ENCODE data around the gene CAP2.
"Not testable (repeated sequence)": the region's sequence is repeated elsewhere in the genome, so short reads cannot be mapped to it uniquely, and the experiment has no call there.

Gene CAP2

DNA sequence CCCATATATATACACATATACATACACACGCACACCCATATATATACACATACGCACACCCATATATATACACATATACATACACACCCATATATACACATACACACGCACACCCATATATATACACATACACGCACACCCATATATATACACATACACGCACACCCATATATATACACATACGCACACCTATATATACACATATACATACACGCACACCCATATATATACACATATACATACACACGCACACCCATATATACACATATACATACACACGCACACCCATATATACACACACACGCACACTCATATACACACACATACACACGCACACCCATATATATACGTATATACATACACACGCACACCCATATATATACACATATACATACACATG is 193.2 kb downstream of the CAP2 start:
- DNase-seq: not testable (repeated sequence)

DNA sequence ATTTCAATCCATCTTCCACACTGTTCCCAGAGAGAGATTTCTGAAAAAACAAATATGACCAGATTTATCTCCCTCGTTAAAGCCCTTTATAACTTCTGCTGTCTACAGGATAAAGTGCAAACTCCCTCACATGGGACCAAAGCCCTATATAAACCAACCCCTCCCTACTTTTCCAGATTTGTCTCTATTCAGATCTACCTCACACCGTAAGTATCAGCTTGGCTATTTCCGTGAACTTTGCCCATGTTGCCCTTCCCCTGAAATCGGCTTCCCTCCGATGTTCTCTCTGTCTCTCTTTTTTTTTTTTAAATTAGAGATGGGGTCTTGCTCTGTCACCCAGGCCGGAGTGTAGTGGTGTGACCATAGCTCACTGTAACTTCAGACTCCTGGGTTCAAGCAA is 194.6 kb downstream of the CAP2 start:
- DNase-seq: no peak

DNA sequence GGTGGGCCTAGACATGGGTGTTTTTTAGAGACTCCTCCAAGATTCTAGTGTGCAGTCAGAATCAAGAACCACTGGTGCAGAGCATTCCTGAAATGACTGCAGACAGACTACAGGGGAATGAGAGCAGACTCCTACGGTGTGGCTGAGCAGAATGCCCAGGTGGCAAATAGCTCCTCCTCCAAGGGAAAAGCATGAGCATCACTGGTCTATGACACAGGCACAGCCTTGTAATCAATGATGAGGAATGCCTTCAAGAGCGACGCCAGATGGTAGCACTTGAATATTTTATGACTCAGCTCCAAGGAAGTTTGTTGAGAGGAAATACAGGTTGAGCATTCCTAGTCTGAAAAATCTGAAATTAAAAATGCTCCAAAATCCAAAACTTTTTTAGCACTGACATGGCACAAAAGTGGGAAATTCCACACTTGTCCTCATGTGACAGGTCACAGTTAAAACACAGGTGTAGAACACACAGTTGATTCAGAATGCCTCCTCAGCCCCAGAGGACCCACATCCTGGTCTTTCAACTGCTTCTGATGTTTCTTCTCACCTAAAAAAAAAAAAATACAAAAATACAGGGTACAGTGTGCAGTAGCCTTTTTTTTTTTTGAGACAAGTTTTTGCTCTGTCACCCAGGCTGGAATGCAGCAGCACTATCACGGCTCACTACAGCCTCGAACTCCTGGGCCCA is 196.2 kb downstream of the CAP2 start:
- no peak for DNase-seq

DNA sequence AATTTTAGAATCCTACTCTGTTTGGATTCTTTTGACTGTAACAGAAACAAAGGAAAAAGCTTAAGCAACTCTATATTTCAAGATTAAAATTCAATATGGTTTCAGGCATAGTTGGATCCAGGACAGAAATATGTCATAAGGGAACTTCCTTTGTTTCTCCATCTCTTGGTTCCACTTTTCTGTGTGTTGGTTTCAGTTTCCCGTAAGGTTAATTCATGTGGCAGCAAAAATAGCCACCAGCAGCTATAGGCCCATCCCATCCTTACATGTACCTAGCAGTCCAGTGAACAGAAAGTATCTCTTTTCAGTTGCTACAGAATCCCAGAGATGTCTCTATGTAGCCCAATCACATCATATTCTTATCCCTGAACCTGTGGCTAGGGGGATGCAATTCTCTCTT is 197.9 kb downstream of the CAP2 start:
- DNase-seq: no peak

DNA sequence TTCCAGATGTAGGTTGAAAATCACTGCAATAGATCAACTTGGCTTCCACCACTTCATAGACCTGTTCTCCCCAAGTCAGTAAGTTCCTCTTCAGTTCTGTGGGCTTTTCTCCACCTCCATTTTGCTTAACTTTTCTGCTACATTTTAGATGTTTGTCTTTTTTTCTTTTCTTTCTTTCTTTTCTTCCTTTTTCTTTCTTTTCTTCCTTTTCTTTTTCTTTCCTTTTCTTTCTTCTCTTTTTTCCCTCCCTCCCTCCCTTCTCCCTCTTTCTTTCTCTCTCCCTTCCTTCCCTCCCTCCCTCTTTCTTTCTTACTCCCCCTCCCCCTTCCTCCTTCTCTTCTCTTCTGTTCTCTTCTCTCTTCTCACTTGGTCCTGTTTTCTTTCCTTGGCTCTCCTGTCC is 199.9 kb downstream of the CAP2 start:
- no peak for DNase-seq

DNA sequence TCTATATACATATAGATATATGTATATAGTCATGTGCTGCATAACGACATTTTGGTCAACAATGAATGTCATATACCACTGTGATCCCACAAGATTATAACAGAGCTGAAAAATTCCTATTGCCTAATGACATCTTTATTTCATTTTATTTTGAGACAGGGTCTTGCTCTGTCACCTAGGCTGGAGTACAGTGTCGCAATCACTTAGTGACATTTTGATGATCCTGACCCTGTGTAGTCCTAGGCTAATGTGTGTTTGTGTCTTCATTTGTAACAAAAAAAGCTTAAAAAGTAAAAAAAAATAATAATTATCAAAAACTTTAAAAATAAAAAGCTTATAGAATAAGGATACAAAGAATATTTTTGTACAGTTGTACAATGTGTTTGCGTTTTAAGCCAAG is 202.7 kb downstream of the CAP2 start:
- no peak for DNase-seq

DNA sequence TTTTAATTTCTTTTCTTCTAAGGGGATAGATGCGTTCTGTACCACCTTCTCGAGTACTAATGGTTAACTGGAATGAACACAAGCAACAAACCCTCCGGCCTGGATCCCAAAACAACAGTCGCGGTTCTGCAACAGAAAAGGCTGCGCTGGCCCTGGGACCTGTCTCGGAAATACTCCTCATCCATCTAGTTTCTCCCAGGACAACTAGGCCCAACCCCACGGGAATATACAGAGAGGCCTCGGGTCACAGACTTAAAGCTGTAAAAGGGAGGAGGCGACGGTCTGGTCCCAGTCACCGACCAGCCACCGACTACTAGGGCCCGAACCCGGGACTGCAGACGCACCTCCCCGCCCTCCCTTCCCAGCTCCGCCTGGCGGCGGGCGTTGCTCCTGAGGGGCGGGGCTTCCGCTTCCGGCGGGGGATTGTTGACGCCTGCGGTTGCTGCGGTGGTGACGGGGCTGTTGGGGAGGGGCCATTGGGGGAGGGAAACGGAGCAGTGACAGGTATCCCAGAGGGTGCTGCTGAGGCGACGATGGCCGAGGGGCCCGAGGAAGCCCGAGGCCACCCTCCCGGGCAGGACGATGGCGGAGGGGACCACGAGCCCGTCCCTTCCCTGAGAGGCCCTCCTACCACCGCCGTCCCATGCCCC is 206.6 kb downstream of the CAP2 start, which contains the start of gene FAM8A1:
Gene FAM8A1, plus strand, starts transcription at position 426 of the 650 bp plus-strand sequence. Its CDS starts 108 bp downstream, at position 534.
- peak; percentile 93 for DNase-seq

DNA sequence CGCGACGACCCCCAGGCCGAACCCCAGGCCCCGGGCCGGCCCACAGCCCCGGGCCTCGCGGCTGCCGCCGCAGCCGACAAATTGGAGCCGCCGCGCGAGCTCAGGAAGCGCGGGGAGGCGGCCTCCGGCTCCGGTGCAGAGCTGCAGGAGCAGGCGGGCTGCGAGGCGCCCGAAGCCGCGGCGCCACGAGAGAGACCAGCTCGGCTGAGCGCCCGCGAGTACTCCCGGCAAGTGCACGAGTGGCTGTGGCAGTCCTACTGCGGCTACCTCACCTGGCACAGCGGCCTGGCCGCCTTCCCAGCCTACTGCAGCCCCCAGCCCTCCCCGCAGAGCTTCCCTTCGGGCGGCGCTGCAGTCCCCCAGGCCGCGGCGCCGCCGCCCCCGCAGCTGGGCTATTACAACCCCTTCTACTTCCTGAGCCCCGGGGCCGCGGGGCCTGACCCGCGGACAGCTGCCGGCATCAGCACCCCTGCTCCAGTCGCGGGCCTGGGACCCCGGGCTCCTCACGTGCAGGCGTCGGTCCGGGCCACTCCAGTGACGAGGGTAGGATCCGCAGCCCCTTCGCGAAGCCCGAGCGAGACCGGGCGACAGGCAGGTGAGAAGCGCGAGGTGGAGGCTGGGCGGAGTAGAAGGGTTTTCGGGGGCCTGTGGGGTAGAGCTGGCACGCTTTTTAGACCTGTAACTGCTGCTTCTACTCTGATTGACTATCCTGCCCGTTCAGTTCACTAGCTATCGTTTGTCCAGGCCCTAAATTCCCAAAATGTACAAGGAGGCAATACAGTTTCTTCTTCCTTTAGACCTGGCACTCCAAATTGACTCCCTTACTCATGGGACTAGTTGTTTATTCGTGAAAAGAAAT is 207.4 kb downstream of the CAP2 start:
- DNase-seq: peak; percentile 66

DNA sequence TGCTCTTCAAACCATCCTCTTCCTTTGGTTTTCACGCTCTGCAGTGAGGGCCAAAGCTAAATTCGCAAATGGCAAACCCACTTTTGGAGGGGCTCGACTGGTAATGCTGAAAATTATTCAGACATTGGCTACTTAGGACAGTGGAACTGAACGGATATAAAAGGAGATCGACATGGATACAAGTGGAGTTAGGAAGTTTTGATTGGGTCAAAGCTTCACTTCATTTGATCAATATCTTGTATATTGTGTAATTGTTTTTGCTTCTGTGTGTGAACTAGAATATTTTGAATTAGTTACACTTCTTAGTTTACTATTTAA is 207.9 kb downstream of the CAP2 start:
- no peak for DNase-seq

DNA sequence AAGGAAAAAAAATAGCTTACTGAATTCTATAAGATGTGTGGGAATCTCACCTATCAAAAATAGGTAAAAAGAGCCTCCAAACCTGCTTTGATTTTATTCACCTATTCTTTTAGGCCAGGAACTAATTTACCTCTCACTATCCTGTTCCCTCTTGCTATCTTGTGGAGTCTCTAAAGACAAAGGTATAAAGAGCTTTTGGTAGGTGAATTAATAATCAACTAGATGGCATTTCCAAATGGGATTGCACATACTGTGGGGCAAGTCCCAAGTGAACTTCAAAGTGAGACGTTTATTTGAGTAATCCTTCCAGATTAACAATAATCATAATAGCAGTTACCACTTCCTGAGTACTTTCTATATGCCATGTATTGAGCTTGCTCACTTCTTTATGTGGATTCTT is 209.5 kb downstream of the CAP2 start:
- DNase-seq: no peak

DNA sequence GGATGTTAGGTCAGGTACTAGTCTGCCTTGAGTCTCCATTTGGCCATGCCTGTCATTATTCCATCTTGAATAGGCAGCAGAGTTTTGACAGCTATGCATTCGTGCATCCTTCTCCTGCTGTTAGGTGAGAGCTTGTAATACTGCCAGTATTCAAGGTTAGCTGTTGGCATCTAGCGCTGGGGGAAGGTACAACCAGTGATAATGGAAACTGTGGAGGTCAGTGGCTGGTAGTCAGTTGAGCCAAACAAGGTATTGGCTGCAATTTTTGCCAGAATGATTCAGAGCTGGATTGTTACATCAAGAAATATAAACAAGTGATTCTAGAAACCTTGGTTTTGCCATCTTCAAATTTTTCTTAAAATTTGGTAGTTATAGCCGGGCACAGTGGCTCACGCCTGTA is 213.2 kb downstream of the CAP2 start:
- no peak for DNase-seq

Measured in NK-92 treated with Interleukin-12 subunit alpha and Interleukin-12 subunit beta, amount 100 ng/mL, for 24 hours (cell line).